ENCODE data around the gene ODAD4.

Gene ODAD4

GRCh38 chr17:41971721-41972523 lies 41.5 kb downstream of the ODAD4 start:
- DNase-seq (ENCODE audit: low read depth in 2 of 2, low spot score in 1 of 2), result no peak

GRCh38 chr17:41972571-41973407 lies 42.4 kb downstream of the ODAD4 start:
- DNase-seq (ENCODE audit: low read depth in 2 of 2, low spot score in 1 of 2), result no peak

DNA sequence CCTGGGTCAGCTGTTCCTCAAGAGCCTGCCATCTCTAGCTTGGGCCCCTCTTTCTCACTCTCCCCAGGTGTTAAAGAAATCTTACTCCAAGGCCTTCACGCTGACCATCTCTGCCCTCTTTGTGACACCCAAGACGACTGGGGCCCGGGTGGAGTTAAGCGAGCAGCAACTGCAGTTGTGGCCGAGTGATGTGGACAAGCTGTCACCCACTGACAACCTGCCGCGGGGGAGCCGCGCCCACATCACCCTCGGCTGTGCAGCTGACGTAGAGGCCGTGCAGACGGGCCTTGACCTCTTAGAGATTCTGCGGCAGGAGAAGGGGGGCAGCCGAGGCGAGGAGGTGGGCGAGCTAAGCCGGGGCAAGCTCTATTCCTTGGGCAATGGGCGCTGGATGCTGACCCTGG lies 43.0 kb downstream of the ODAD4 start:
- DNase-seq (ENCODE audit: low read depth in 2 of 2, low spot score in 1 of 2), result no peak

GRCh38 chr17:41974031-41974430 lies 43.6 kb downstream of the ODAD4 start:
- no peak for DNase-seq (ENCODE audit: low read depth in 2 of 2, low spot score in 1 of 2)

DNA sequence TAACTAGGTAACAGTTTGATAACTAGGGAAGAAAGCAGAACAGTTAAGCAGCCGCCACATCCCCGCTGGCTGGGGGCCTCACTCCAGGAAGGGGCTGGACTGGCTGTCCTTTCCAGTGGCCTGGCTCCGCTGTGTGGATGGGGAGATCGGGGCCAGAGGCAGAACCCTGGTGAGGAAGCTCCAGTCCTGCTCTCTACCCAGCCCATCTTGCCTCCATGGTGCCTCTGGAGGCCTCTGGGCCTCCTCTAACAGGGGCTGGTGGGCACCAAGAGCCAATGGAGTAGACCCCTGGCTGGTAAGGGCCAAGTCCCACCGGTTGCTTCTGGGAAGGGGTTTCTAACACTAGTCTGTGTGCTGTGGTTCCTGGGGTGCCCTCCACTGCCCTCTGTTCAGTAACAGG lies 44.2 kb downstream of the ODAD4 start:
- DNase-seq (ENCODE audit: low read depth in 2 of 2, low spot score in 1 of 2), result no peak

- no peak for DNase-seq (ENCODE audit: low read depth in 2 of 2, low spot score in 1 of 2)
Measured at GRCh38 chr17:41975099-41976083, 45.0 kb downstream of the ODAD4 start.

DNA sequence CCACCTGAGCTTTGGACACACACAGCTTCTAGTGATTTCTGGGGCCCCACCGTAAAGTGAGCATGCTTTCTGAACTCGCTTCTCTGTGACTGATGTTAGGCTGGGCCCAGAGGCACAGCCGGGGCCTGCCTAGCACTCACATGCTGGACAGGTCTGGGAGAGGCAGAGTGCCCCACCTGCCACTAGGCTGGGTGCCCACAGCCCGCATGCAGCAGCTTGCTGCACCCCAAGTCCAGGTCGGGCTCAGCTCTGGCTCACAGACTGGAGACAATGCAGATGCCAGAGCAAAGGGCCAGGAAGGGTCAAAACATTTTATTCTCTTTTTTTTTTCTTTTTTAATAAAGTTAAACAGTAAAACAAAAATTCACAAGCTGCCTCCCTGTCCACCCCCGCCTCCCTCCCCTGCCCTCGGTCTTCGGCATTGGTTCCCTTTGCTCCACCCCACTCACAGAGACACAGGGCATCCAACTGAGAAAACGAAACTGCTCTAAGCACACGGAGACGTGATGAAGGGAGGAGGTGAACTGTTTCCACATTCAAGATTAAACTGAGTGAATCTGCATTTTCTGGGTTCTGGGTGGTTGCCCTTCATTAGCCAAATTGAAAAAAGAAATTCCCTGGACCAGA lies 45.8 kb downstream of the ODAD4 start:
- DNase-seq (ENCODE audit: low read depth in 2 of 2, low spot score in 1 of 2), result no peak

GRCh38 chr17:41977991-41978390 lies 47.6 kb downstream of the ODAD4 start:
- DNase-seq (ENCODE audit: low read depth in 2 of 2, low spot score in 1 of 2), result no peak

DNA sequence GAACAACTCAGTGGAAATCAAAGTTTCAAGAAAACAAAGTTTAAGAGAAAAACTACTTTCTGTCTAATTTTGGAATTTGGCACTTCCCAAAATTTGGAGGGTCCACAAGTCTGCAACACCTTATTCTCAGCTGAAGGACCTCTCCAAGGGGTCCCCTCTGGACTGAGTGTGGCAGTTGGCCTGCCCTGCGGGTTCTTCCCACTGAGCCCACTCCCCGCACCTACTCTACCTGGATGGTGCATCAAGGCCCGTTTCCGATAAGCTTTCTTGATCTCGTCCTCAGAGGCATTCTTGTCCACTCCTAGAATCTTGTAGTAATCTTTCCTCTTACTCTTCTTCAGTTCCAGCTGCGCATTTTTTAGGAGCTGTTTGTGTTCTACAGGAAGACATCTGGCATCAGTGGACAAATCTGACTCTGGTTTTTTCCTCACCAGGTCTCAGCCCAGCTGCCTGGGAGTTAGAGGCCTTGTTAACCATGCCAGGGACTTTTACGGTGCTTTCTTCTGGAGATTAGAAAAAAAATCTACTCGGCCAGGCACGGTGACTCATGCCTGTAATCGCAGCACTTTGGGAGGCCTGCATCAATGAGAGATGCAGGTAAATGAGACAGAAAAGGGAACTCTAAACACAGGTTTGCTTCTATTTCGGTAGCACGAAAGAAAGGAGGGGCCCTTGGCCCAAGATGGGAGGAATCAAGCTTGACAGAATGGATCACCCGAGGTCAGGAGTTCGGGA lies 51.8 kb downstream of the ODAD4 start:
- DNase-seq (ENCODE audit: low read depth in 2 of 2, low spot score in 1 of 2), result no peak

GRCh38 chr17:41984454-41984853 lies 54.0 kb downstream of the ODAD4 start:
- no peak for DNase-seq (ENCODE audit: low read depth in 2 of 2, low spot score in 1 of 2)

DNA sequence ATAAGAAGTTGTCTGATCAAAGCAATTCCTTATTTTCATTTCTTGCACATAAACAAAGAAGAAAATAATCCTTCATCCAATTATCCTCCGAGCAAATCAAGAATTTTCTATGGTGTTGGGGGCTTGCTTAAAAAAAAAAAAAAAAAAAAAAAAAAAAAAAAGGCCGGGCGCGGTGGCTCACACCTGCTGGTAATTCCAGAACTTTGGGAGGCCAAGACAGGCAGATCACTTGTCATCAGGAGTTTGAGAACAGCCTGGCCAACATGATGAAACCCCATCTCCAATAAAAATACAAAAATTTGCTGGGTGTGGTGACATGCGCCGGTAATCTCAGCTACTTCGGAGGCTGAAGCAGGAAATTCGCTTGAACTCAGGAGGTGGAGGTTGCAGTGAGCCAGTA lies 55.5 kb downstream of the ODAD4 start:
- DNase-seq (ENCODE audit: low read depth in 2 of 2, low spot score in 1 of 2), result no peak

DNA sequence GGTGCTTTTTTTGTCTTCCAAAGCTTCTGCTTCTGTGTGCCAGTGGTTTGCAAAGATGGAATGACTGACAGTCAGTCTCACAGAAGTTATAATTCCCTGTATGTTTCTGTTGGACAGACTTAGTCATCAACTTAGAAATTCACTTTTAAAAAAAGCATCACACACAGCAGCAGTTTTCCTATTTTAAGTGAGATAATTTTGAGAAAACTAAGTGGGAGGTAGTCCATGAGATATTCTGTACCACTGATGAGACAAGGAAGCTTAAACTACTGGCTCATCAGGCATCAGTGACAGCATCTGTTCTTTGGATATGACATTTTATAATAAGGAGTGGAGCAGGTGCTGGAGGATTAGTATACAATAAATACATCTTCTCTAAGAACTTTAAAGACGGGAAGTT lies 56.2 kb downstream of the ODAD4 start:
- no peak for DNase-seq (ENCODE audit: low read depth in 2 of 2, low spot score in 1 of 2)

DNA sequence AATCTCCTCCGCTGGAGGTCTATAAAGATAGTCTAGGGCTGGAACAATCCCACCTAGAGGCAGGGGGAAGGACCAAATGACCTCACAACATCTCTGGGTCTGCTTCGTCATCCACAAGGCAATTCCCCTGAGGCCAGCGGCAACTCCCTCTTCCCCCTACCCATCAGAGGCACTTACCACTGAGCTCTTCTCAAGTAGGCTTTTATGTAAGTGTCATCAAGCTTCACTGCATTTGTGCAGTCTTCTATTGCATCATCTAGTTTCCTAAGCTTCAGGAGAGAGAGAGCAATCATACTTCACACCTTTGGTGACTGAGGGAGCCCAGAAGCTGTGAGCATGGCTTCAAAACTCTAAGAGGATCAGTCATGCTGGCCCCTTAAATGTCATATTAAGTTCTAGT lies 57.2 kb downstream of the ODAD4 start:
- no peak for DNase-seq (ENCODE audit: low read depth in 2 of 2, low spot score in 1 of 2)

DNA sequence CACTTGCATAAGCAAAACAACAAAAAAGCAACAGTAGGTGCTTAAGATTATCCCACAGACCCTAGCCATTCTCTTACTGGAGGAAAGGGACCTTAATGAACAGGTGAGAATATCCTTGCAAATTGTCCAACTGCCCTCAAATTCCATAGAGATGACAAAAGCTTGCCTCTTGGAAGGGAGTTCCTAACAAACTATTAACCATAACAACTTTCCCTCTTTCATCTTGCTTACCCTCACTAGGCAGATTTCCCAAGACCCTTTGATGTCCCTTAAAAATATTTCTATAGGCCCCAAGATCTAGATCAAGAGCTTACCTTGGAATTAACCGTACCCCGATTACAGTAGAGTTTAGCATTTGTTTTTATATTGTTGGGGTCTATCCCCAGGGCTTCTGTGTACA lies 58.0 kb downstream of the ODAD4 start:
- no peak for DNase-seq (ENCODE audit: low read depth in 2 of 2, low spot score in 1 of 2)

GRCh38 chr17:41989702-41990419 lies 59.4 kb downstream of the ODAD4 start:
- no peak for DNase-seq (ENCODE audit: low read depth in 2 of 2, low spot score in 1 of 2)

DNA sequence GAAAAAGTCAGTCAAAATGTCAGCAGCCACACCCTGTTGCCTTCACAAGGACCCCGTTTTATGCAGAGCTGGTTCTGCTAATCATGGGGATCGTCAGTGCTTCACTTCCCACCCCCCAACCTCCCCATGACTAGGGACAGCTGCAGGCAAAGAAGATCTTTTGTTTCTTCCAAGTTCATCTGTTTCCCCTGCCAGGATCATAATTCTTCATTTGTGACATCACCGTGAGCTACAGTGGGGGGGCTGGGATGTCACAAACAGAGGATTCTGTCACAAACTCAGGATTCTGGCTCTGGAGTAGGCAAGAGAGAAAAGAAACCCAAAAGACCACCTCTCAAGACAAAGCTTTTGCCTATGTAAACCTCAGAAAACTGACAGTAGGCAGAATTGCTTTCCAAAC lies 62.2 kb downstream of the ODAD4 start:
- DNase-seq (ENCODE audit: low read depth in 2 of 2, low spot score in 1 of 2), result no peak

DNA sequence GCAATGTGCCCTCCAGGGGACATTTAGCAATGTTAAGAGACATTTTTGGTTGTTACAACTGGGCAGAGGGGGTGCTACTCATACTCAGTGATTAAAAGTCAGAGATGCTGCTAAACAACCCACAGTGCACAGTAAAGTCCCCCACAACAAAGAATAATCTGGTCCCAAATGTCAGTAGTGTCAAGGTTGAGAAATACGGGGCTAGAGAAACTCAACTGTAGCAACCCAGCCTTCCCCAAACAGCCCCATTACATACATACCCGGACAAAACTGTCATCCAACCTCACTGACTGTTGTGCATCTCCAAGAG lies 66.4 kb downstream of the ODAD4 start:
- no peak for DNase-seq (ENCODE audit: low read depth in 2 of 2, low spot score in 1 of 2)

GRCh38 chr17:41998497-41998896 lies 68.1 kb downstream of the ODAD4 start:
- DNase-seq (ENCODE audit: low read depth in 2 of 2, low spot score in 1 of 2), result no peak

- DNase-seq (ENCODE audit: low read depth in 2 of 2, low spot score in 1 of 2), result no peak
Measured at GRCh38 chr17:42000413-42001133, 70.2 kb downstream of the ODAD4 start.
